Measurements from ENCODE around the gene ADD2. TPM values are rescaled to one million over a fixed set of nuclear protein-coding genes. Genes with fewer than 3 reads are reported as not detected.

The ADD2 gene
- polyA plus RNA-seq, 1 experiment = 0.12 TPM

- Histone ChIP-seq H3K27ac (ENCODE audit: low read depth, low read length) (no peak overlapping the region), H3K27me3 (ENCODE audit: control insufficient read depth, insufficient read depth, low read length) (no peaks in the 10 kb centered on the region), H3K4me3 (ENCODE audit: low read depth, low read length) (no peak overlapping the region), H3K9me3 (ENCODE audit: control insufficient read depth, insufficient read depth, low read length) (no peaks in the 10 kb centered on the region)
- ChIA-PET CTCF (no interaction called here), POLR2A (no interaction called here)
- DNase-seq (ENCODE audit: low read depth, low spot score) = no peak
- no peak for TF ChIP-seq CTCF (IDR thresholded peaks at IDR 0.05; ENCODE audit: low read depth, low read length)
These were observed 103.5 kb downstream of the ADD2 start for GRCh38 chr2:70664525-70664924.

GRCh38 chr2:70663411-70663810, 104.6 kb downstream of the ADD2 start:
- no peak overlapping the region for H3K4me3 ChIP-seq (ENCODE audit: low read depth, low read length)
- TF ChIP-seq CTCF (IDR thresholded peaks at IDR 0.05; ENCODE audit: low read depth, low read length) = no peak
- no peak overlapping the region for H3K27ac ChIP-seq (ENCODE audit: low read depth, low read length)
- CTCF ChIA-PET = no interaction called here
- H3K9me3 ChIP-seq (ENCODE audit: control insufficient read depth, insufficient read depth, low read length) = no peaks in the 10 kb centered on the region
- no peaks in the 10 kb centered on the region for H3K27me3 ChIP-seq (ENCODE audit: control insufficient read depth, insufficient read depth, low read length)
- DNase-seq (ENCODE audit: low read depth, low spot score) = no peak
- POLR2A ChIA-PET = no interaction called here

- CTCF ChIA-PET = interaction anchor here (1.2 kb wide), 1 partner anchor 42 kb away, joined by 3 read pairs; no protein-coding TSS in a partner anchor
- POLR2A ChIA-PET = no interaction called here
- no peak overlapping the region for H3K4me3 ChIP-seq (ENCODE audit: low read depth, low read length)
- no peaks in the 10 kb centered on the region for H3K9me3 ChIP-seq (ENCODE audit: control insufficient read depth, insufficient read depth, low read length)
- no peak for DNase-seq (ENCODE audit: low read depth, low spot score)
- peaks cover 3% of the 10 kb centered on the region for H3K27me3 ChIP-seq (ENCODE audit: control insufficient read depth, insufficient read depth, low read length)
- TF ChIP-seq CTCF (IDR thresholded peaks at IDR 0.05; ENCODE audit: low read depth, low read length) = no peak
- no peak overlapping the region for H3K27ac ChIP-seq (ENCODE audit: low read depth, low read length)
These were observed 108.4 kb downstream of the ADD2 start for GRCh38 chr2:70659551-70659950.

GRCh38 chr2:70658476-70658875, 109.5 kb downstream of the ADD2 start:
- no peak for TF ChIP-seq CTCF (IDR thresholded peaks at IDR 0.05; ENCODE audit: low read depth, low read length)
- Histone ChIP-seq H3K4me3 (ENCODE audit: low read depth, low read length) (no peak overlapping the region), H3K27me3 (ENCODE audit: control insufficient read depth, insufficient read depth, low read length) (peaks cover 3% of the 10 kb centered on the region), H3K9me3 (ENCODE audit: control insufficient read depth, insufficient read depth, low read length) (no peaks in the 10 kb centered on the region), H3K27ac (ENCODE audit: low read depth, low read length) (no peak overlapping the region)
- ChIA-PET POLR2A (no interaction called here), CTCF (no interaction called here)
- no peak for DNase-seq (ENCODE audit: low read depth, low spot score)

- no peak for DNase-seq (ENCODE audit: low read depth, low spot score)
- H3K4me3 ChIP-seq (ENCODE audit: low read depth, low read length) = no peak overlapping the region
- peaks cover 6% of the 10 kb centered on the region for H3K27me3 ChIP-seq (ENCODE audit: control insufficient read depth, insufficient read depth, low read length)
- no peak overlapping the region for H3K27ac ChIP-seq (ENCODE audit: low read depth, low read length)
- TF ChIP-seq CTCF (IDR thresholded peaks at IDR 0.05; ENCODE audit: low read depth, low read length) = no peak
- H3K9me3 ChIP-seq (ENCODE audit: control insufficient read depth, insufficient read depth, low read length) = no peaks in the 10 kb centered on the region
- POLR2A ChIA-PET = no interaction called here
- CTCF ChIA-PET = interaction anchor here (1.6 kb wide), 1 partner anchor 291 kb away, joined by 4 read pairs; no protein-coding TSS in a partner anchor
These were observed 110.8 kb downstream of the ADD2 start for GRCh38 chr2:70657246-70657645.
